Measurements from ENCODE around the gene SULT2B1. TPM values are rescaled to one million over a fixed set of nuclear protein-coding genes. Genes with fewer than 3 reads are reported as not detected.

The SULT2B1 gene
- total and polyA plus RNA-seq, 4 experiments from 2014 or later: 0.13 TPM; not detected in 3

GRCh38 chr19:48549380-48549779 lies 2.6 kb upstream of the SULT2B1 start:
- Mint-ChIP-seq H3K27me3 (peaks cover 4 to 5% of the 10 kb centered on the region in 2 donors), H3K4me1 (no peaks in the 10 kb centered on the region), H3K4me3 (no peak overlapping the region), H3K9me3 (no peaks in the 10 kb centered on the region), H3K27ac (no peak overlapping the region), H3K36me3 (no peaks in the 10 kb centered on the region)
- POLR2A ChIA-PET (ENCODE audit: partially characterized antibody): no interaction called here
- no peaks in the 10 kb centered on the region for H3K4me1 ChIP-seq (ENCODE audit: insufficient read depth, low read length)
- H3K9me3 ChIP-seq (ENCODE audit: control insufficient read depth in 1 of 2, low read length in 2 of 2): no peaks in the 10 kb centered on the region
- CTCF ChIA-PET (ENCODE audit: partially characterized antibody): no interaction called here
- no peaks in the 10 kb centered on the region for H3K36me3 ChIP-seq (ENCODE audit: insufficient read depth, low read length)
- H3K27ac ChIP-seq (ENCODE audit: low read depth, low read length): no peak overlapping the region
- no peak overlapping the region for H3K4me3 ChIP-seq (ENCODE audit: low read length in 2 of 2)
- DNase-seq: no peak
- intact Hi-C loops (cut with micrococcal nuclease): no loop called here
- no peaks in the 10 kb centered on the region for H3K27me3 ChIP-seq (ENCODE audit: insufficient read depth, low read length)

DNA sequence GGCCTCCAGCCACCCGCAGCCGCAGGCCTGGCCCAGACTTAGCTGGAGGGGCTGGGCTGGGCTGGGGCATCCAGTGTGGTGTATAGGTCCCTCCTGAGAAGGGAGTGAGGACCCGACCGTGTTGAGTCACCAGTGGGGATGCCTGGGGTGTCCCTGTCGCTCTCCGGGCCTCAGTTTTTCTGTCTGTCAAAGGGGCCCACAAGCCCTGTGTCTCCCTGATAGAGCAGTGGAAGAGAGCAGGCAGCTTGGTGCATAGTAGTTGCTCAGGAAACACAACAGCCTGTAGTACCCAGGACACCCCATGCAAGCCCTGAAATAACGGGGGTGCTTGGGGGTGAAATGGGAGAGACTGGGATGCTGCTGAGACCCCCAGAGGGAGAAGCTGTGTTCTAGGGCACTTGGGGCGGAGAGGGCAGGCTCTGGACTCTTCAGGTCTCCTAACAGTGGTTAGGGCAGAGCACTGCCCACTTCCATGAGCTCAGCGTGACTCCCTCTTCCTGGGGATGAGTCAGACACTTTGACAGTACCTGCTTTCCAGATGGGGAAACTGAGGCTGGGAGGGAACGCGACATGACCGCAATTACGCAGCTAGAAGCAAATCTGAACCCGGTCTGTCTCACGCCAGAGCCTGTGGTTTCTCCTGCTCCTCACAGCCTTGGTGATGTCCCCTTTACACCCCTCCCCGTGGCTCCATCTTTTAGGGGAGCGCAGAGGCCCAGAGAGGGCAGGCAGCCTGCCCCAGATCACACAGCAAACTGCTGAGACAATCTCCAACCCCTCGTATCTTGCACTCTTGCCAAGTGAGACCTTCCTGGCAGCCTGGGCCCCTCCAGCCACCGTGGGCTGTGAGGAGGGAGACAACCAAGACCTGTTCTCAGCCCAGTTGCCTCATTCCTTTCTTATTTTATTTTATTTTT lies 692 bp downstream of the SULT2B1 start:
- Mint-ChIP-seq H3K27me3 (peaks cover 4 to 5% of the 10 kb centered on the region in 2 donors), H3K4me3 (no peak overlapping the region), H3K4me1 (no peaks in the 10 kb centered on the region), H3K27ac (no peak overlapping the region), H3K36me3 (no peaks in the 10 kb centered on the region), H3K9me3 (no peaks in the 10 kb centered on the region)
- Histone ChIP-seq H3K36me3 (ENCODE audit: insufficient read depth, low read length) (no peaks in the 10 kb centered on the region), H3K4me1 (ENCODE audit: insufficient read depth, low read length) (no peaks in the 10 kb centered on the region), H3K27ac (ENCODE audit: low read depth, low read length) (no peak overlapping the region), H3K9me3 (ENCODE audit: control insufficient read depth in 1 of 2, low read length in 2 of 2) (no peaks in the 10 kb centered on the region), H3K27me3 (ENCODE audit: insufficient read depth, low read length) (no peaks in the 10 kb centered on the region), H3K4me3 (ENCODE audit: low read length in 2 of 2) (no peak overlapping the region)
- CTCF ChIA-PET (ENCODE audit: partially characterized antibody): interaction anchor here (0.7 kb wide), 1 partner anchor 31 kb away, joined by 3 read pairs; no protein-coding TSS in a partner anchor
- intact Hi-C loops (cut with micrococcal nuclease): no loop called here
- POLR2A ChIA-PET (ENCODE audit: partially characterized antibody): no interaction called here
- no peak for DNase-seq

DNA sequence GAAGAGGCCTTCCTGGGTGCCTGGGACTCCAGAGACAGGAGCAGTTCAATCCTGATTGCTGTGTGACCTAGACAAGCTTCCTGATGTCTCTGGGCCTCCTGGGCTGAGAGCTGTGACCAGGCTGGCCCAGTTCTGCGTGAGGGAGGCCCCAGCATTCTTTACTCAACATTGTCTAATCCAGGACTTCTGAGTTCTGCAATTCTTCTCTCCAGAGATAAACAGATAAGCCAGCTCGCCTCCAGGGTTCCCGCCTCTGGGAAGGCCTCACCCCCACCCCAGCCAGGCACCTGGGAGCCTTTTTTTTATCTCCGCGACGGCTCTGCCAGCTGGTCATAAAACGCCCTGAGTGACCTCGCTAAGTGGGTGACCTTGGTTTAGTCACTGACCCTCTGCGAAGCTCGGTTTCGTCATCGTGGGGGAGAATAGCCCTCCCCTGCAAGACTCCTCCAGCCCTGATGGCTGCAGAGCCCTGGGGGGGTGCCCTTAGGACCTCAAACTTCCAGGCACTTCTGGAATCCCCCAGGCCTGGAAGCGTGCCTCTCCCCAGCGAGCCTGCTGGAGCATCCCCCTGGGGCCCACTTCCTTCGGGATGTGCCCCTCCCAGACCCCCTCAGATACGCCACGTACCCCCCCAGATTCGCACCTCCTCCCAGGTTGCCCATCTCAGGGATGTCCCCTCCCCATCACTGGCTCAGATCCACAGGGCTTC lies 1.9 kb downstream of the SULT2B1 start:
- Histone ChIP-seq H3K4me1 (ENCODE audit: insufficient read depth, low read length) (no peaks in the 10 kb centered on the region), H3K27me3 (ENCODE audit: insufficient read depth, low read length) (no peaks in the 10 kb centered on the region), H3K36me3 (ENCODE audit: insufficient read depth, low read length) (no peaks in the 10 kb centered on the region), H3K9me3 (ENCODE audit: control insufficient read depth in 1 of 2, low read length in 2 of 2) (no peaks in the 10 kb centered on the region), H3K27ac (ENCODE audit: low read depth, low read length) (no peak overlapping the region), H3K4me3 (ENCODE audit: low read length in 2 of 2) (no peak overlapping the region)
- POLR2A ChIA-PET (ENCODE audit: partially characterized antibody): no interaction called here
- no peak for DNase-seq
- Mint-ChIP-seq H3K4me3 (no peak overlapping the region), H3K9me3 (no peaks in the 10 kb centered on the region), H3K27me3 (peaks cover 5% of the 10 kb centered on the region in 2 donors), H3K36me3 (no peaks in the 10 kb centered on the region), H3K4me1 (peaks cover 0 to 4% (median under 1%) of the 10 kb centered on the region in 4 donors), H3K27ac (no peak overlapping the region)
- intact Hi-C loops (cut with micrococcal nuclease): no loop called here
- CTCF ChIA-PET (ENCODE audit: partially characterized antibody): interaction anchor here (0.6 kb wide), 1 partner anchor 31 kb away, joined by 3 read pairs; no protein-coding TSS in a partner anchor

DNA sequence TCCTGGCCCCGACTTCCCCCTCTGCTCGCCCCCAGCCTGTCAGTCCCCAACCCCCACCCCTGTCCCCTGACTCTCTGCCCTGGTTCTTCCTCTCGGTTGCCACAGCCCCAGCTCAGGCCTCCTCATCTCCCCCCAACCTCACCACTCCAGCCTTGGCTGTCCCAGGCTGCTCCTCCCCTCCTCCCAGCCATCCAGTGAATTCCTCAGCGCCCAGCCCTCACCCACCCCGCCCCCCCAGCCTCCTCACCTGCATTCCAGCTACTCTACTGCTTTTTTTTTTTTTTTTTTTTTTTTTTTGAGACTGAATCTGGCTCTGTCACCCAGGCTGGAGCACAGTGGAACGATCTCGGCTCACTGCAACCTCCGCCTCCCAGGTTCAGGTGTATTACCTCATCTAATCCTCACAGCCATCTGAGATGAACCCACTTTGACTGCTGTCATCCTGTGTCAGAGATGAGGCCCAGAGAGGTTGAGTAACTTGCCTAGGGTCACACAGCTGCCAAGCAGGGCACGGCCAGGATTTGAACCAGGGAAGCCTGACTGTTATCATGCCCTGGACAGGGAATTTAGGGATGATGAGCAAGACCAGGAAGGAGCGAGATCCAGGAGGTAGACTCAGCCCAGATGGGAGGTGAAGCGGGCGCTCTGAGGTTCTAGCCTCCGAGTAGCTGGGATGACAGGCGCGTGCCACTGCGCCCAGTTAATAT lies 2.6 kb downstream of the SULT2B1 start:
- Mint-ChIP-seq H3K4me3 (no peak overlapping the region), H3K36me3 (no peaks in the 10 kb centered on the region), H3K27ac (no peak overlapping the region), H3K27me3 (peaks cover 5% of the 10 kb centered on the region in 2 donors), H3K4me1 (peaks cover 0 to 4% (median under 1%) of the 10 kb centered on the region in 4 donors), H3K9me3 (no peaks in the 10 kb centered on the region)
- Histone ChIP-seq H3K4me1 (ENCODE audit: insufficient read depth, low read length) (no peaks in the 10 kb centered on the region), H3K27me3 (ENCODE audit: insufficient read depth, low read length) (no peaks in the 10 kb centered on the region), H3K4me3 (ENCODE audit: low read length in 2 of 2) (no peak overlapping the region), H3K27ac (ENCODE audit: low read depth, low read length) (no peak overlapping the region), H3K36me3 (ENCODE audit: insufficient read depth, low read length) (no peaks in the 10 kb centered on the region), H3K9me3 (ENCODE audit: control insufficient read depth in 1 of 2, low read length in 2 of 2) (no peaks in the 10 kb centered on the region)
- intact Hi-C loops (cut with micrococcal nuclease): no loop called here
- ChIA-PET POLR2A (ENCODE audit: partially characterized antibody) (no interaction called here), CTCF (ENCODE audit: partially characterized antibody) (no interaction called here)
- no peak for DNase-seq

- H3K4me1 Mint-ChIP-seq: peaks cover 0 to 4% (median under 1%) of the 10 kb centered on the region in 4 donors
Measured at GRCh38 chr19:48556163-48556562, 4.2 kb downstream of the SULT2B1 start.

GRCh38 chr19:48556825-48557224 lies 4.9 kb downstream of the SULT2B1 start:
- H3K27me3 ChIP-seq (ENCODE audit: insufficient read depth, low read length): no peaks in the 10 kb centered on the region
- H3K27me3 Mint-ChIP-seq: peaks cover 2 to 4% of the 10 kb centered on the region in 2 donors
- H3K36me3 Mint-ChIP-seq: no peaks in the 10 kb centered on the region
- ChIA-PET CTCF (ENCODE audit: partially characterized antibody) (no interaction called here), POLR2A (ENCODE audit: partially characterized antibody) (no interaction called here)
- no peaks in the 10 kb centered on the region for H3K36me3 ChIP-seq (ENCODE audit: insufficient read depth, low read length)
- no peaks in the 10 kb centered on the region for H3K4me1 ChIP-seq (ENCODE audit: insufficient read depth, low read length)
- intact Hi-C loops (cut with micrococcal nuclease): no loop called here
- no peak overlapping the region for H3K4me3 Mint-ChIP-seq
- no peak overlapping the region for H3K27ac ChIP-seq (ENCODE audit: low read depth, low read length)
- no peak overlapping the region for H3K27ac Mint-ChIP-seq
- H3K4me1 Mint-ChIP-seq: peaks cover 0 to 4% (median under 1%) of the 10 kb centered on the region in 4 donors
- no peaks in the 10 kb centered on the region for H3K9me3 ChIP-seq (ENCODE audit: control insufficient read depth in 1 of 2, low read length in 2 of 2)
- no peak overlapping the region for H3K4me3 ChIP-seq (ENCODE audit: low read length in 2 of 2)
- DNase-seq: no peak
- no peaks in the 10 kb centered on the region for H3K9me3 Mint-ChIP-seq

More at GRCh38 chr19:48556163-48556562, 4.2 kb downstream of the SULT2B1 start:
- H3K27me3 ChIP-seq (ENCODE audit: insufficient read depth, low read length): no peaks in the 10 kb centered on the region
- Mint-ChIP-seq H3K9me3 (no peaks in the 10 kb centered on the region), H3K27me3 (peaks cover 5 to 7% of the 10 kb centered on the region in 2 donors), H3K27ac (no peak overlapping the region), H3K4me3 (no peak overlapping the region), H3K36me3 (no peaks in the 10 kb centered on the region)
- H3K4me1 ChIP-seq (ENCODE audit: insufficient read depth, low read length): no peaks in the 10 kb centered on the region
- intact Hi-C loops (cut with micrococcal nuclease): no loop called here
- no peak overlapping the region for H3K27ac ChIP-seq (ENCODE audit: low read depth, low read length)
- ChIA-PET POLR2A (ENCODE audit: partially characterized antibody) (no interaction called here), CTCF (ENCODE audit: partially characterized antibody) (no interaction called here)
- H3K4me3 ChIP-seq (ENCODE audit: low read length in 2 of 2): no peak overlapping the region
- no peaks in the 10 kb centered on the region for H3K9me3 ChIP-seq (ENCODE audit: control insufficient read depth in 1 of 2, low read length in 2 of 2)
- DNase-seq: no peak
- H3K36me3 ChIP-seq (ENCODE audit: insufficient read depth, low read length): no peaks in the 10 kb centered on the region
